BE2C (cell line): Measurements from ENCODE around the gene CACNA1B.

Source experiments
- DNase-seq: peaks from one replicate; pipeline ENCODE4 v3.0.0-alpha.2; 2020
- H3K27me3 ChIP-seq: fragments of 250-450 bp; sonication (Bioruptor Pico); 2 replicates; pipeline ENCODE4 v1.5.1; 2020; ENCODE audit warnings: mild to moderate bottlenecking
- H3K36me3 ChIP-seq: fragments of 250-450 bp; sonication (Bioruptor Pico); 2 replicates; pipeline ENCODE4 v1.5.1; 2020; ENCODE audit warnings: mild to moderate bottlenecking
- H3K4me1 ChIP-seq: fragments of 250-450 bp; sonication (Bioruptor Pico); 2 replicates; pipeline ENCODE4 v1.5.1; 2020
- H3K4me3 ChIP-seq: 2 replicates; pipeline ENCODE4 v1.5.1; 2011; ENCODE audit warnings: low read depth, low read length
- H3K9me3 ChIP-seq: fragments of 250-450 bp; sonication (Bioruptor Pico); 2 replicates; pipeline ENCODE4 v1.5.1; 2020
- TF ChIP-seq, protein P1 (sequence below): IDR thresholded peaks from 2 replicates; pipeline ENCODE4 v1.5.1; 2012; ENCODE audit warnings: mild to moderate bottlenecking, low read depth, low read length

The CACNA1B gene

DNA sequence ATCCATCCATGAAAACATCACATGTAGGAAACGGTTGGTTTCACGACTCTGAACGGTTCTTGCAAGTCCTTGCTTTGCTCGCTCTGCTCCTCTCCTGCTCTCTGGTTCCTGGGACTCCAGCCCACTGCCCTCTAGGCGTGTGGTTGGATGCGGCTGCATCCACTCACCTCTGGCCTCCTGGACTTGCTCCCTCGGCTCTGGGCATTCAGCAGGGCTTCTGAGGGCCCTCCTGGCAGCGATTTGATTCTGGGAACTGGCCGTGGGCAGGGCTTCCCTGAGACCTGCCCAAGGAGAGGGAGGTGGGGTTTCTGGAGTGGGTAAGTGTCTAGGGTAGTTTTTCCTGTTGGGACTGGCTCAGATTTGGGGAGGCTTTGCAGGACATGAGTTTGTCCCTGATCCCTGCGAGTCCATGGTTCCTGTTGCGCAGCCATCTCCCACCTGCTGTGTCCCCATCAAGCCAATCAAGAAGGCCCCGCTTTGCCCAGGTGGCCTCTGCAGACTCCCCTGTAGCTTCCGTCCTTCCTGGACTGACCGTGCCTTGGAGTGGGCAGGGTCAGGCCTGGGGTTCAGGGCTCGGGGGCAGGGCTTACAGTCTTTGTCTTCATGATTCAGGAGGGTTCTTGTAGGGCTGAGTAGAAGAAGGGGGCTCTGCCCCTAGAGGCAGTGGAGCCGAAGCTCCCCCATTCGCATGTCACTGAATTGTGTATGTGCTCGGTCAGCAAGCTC, 192.3 kb downstream of the CACNA1B start:
- H3K9me3 ChIP-seq: no peaks in the 10 kb centered on the region
- H3K4me3 ChIP-seq: no peak overlapping the region
- H3K36me3 ChIP-seq: no peaks in the 10 kb centered on the region
- H3K27me3 ChIP-seq: no peaks in the 10 kb centered on the region
- H3K4me1 ChIP-seq: no peaks in the 10 kb centered on the region
- DNase-seq: no peak
- TF ChIP-seq, protein P1, sequence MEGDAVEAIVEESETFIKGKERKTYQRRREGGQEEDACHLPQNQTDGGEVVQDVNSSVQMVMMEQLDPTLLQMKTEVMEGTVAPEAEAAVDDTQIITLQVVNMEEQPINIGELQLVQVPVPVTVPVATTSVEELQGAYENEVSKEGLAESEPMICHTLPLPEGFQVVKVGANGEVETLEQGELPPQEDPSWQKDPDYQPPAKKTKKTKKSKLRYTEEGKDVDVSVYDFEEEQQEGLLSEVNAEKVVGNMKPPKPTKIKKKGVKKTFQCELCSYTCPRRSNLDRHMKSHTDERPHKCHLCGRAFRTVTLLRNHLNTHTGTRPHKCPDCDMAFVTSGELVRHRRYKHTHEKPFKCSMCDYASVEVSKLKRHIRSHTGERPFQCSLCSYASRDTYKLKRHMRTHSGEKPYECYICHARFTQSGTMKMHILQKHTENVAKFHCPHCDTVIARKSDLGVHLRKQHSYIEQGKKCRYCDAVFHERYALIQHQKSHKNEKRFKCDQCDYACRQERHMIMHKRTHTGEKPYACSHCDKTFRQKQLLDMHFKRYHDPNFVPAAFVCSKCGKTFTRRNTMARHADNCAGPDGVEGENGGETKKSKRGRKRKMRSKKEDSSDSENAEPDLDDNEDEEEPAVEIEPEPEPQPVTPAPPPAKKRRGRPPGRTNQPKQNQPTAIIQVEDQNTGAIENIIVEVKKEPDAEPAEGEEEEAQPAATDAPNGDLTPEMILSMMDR: no peak

DNA sequence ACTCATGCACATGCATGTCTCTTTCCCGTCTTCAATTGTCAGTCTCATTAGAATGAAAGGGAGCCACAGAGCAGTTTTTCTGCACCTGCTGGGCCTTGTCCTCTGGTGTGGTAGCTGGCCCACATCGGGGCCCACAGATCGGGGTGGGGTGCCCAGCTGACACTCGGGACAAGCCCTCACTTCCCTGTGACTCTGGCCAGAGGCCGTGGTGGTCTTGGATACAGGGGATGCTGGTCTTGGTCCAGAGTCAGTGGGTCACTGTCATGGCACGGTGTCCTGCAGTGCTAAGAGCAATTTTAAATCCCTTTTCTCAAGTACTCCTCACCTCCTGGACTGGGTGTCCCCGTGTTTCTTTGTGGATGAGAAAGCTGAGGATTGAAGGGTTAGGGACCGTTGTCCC, 193.2 kb downstream of the CACNA1B start:
- no peak for DNase-seq
- no peaks in the 10 kb centered on the region for H3K27me3 ChIP-seq

GRCh38 chr9:138071292-138071691, 193.7 kb downstream of the CACNA1B start:
- Histone ChIP-seq H3K4me3 (no peak overlapping the region), H3K36me3 (no peaks in the 10 kb centered on the region), H3K27me3 (no peaks in the 10 kb centered on the region), H3K4me1 (no peaks in the 10 kb centered on the region), H3K9me3 (no peaks in the 10 kb centered on the region)
- TF ChIP-seq, protein P1: no peak
- no peak for DNase-seq

More for the DNA sequence above, 193.2 kb downstream of the CACNA1B start:
- H3K4me1 ChIP-seq: no peaks in the 10 kb centered on the region
- no peaks in the 10 kb centered on the region for H3K9me3 ChIP-seq
- H3K36me3 ChIP-seq: no peaks in the 10 kb centered on the region
- TF ChIP-seq, protein P1: no peak
- no peak overlapping the region for H3K4me3 ChIP-seq

DNA sequence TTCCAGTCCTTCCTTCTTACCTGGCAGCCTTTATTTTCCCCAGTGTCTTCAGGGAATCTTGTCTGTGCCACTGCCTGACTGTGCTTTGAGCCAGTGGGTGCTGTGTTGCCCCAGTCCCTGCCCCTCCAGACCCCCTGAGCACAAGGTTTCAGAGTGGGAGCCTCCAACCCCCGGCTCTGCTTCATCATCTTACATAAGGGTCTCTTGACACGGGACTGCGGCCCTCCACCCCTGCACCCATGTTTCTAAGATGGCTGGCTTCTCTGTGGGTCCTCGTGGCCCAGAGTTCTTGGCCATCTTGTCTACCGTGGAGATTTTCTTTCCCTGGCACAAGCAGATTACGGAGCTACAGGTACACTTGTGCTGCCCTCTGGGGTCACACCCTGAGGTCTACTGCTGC, 194.1 kb downstream of the CACNA1B start:
- Histone ChIP-seq H3K9me3 (no peaks in the 10 kb centered on the region), H3K4me3 (no peak overlapping the region), H3K36me3 (no peaks in the 10 kb centered on the region), H3K27me3 (no peaks in the 10 kb centered on the region), H3K4me1 (no peaks in the 10 kb centered on the region)
- no peak for DNase-seq
- TF ChIP-seq, protein P1: no peak

DNA sequence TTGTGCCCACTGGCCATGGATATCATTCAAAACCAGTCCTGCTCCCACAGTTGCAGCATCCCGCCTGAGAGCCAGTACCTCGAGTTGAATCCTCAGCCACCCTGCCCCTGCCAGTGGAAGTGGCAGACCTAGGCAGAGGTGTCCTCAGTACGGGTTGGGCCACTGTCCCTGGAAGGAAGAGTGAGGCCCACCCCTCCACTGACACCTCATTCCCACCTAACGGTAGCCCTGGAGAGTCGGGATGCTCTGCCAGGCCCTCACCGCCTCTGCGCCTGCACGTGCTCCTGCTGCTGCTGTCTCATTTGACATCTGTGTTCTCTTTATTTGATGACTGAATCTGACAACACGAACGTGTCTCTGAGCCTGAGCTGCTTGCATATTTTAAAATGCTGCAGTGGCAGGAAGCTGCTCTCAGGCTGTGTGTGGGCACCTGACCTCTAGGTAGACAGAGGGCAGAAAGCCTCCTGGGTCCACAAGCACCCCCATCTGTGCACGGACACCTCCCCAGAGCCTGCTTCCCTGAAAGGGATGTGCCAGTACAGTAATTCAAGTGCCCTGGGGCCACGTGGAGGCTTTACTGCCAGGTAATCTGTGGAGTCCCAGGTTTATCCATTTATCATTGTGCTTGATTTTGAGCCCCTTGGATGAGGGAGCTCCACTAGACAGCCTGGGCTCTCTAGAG, 194.7 kb downstream of the CACNA1B start:
- H3K9me3 ChIP-seq: no peaks in the 10 kb centered on the region
- H3K4me3 ChIP-seq: no peak overlapping the region
- no peak for DNase-seq
- no peaks in the 10 kb centered on the region for H3K27me3 ChIP-seq
- no peaks in the 10 kb centered on the region for H3K36me3 ChIP-seq
- TF ChIP-seq, protein P1: no peak
- H3K4me1 ChIP-seq: no peaks in the 10 kb centered on the region

DNA sequence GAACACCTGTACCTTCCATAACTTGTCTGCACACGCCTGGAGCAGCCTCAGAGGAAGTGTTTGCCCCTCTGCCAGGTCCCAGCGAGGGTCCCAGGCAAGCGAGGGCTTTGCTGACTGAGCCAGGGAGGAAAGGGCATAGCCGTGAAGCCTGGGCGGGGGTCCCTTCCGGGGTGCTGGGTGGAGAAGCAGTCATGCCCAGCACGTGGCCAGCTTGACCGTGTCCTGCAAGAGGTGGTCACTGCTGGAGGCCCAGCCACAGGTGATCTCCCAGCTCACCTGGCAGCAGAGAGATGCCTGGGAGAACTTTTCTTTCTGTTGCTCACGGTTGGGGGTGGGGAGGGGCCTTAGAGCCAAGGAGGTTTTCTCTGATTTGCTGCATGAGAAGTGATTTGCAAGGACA, 195.3 kb downstream of the CACNA1B start:
- Histone ChIP-seq H3K4me3 (no peak overlapping the region), H3K36me3 (no peaks in the 10 kb centered on the region), H3K27me3 (no peaks in the 10 kb centered on the region), H3K9me3 (no peaks in the 10 kb centered on the region), H3K4me1 (no peaks in the 10 kb centered on the region)
- no peak for DNase-seq
- TF ChIP-seq, protein P1: no peak
